HCT116 (cell line): ENCODE results near the gene HOXB3. TPM values are rescaled to one million over a fixed set of nuclear protein-coding genes. Genes with fewer than 3 reads are reported as not detected.

Experiments used
- ATAC-seq: fragments of 200-7000 bp; cut with Tn5 transposase; 2 replicates; pipeline ENCODE4 v1.9.1; 2020; ENCODE audit warnings: mild to moderate bottlenecking, moderate library complexity
- BruUV-seq: library from RNA; stranded (reverse); fragments of 400-500 nt; replicated peaks from 2 replicates; lab custom pipeline; 2021; lab: Mats Ljungman, UMichigan
- CTCF ChIA-PET: fragments of 300-600 bp; sonication (Branson Sonifier 250); formaldehyde crosslinking; loops from one replicate; lab custom pipeline; 2021; ENCODE audit warnings: antibody characterized with exemption; lab: Charles Lee
- POLR2A ChIA-PET: fragments of 300-600, 350-600 bp; sonication (Branson Sonifier 250); formaldehyde crosslinking; loops from one replicate; lab custom pipeline; 2021; ENCODE audit warnings: antibody characterized with exemption; lab: Charles Lee
- RAD21 ChIA-PET, 2 experiments: fragments of 300-600 bp; sonication (Branson Sonifier 250); formaldehyde crosslinking; loops; one replicate each; lab custom pipeline; 2023; ENCODE audit warnings: low total read pairs in 2 of 2; ENCODE audit not compliant: uncharacterized antibody in 2 of 2, unreplicated experiment in 2 of 2, low non-redundant PET in 1 of 2; lab: Charles Lee
- DNase-seq: peaks from one replicate; pipeline ENCODE4 v3.0.0-alpha.2; 2010; ENCODE audit warnings: low read depth, low spot score
- H2AFZ ChIP-seq: fragments of 200-600 bp; shearing (Covaris generic), sonication (generic); 2 replicates; pipeline ENCODE4 v1.6.1; 2017; ENCODE audit warnings: low read depth, mixed run types, mixed read lengths, antibody characterized with exemption, low read length; ENCODE audit not compliant: poor library complexity, severe bottlenecking
- H3K27ac ChIP-seq: 2 replicates; pipeline ENCODE4 v1.5.1; 2012; ENCODE audit warnings: low read depth, low read length
- H3K27me3 ChIP-seq: fragments of 200-600 bp; sonication (generic); 2 replicates; pipeline ENCODE4 v1.6.1; 2016; ENCODE audit warnings: mixed run types, low read length, mixed read lengths; ENCODE audit not compliant: insufficient read depth
- H3K36me3 ChIP-seq, 2 experiments: fragments of 200-500 bp in 1 of 2; fragments of 200-600 bp in 1 of 2; sonication (Bioruptor generic) in 1 of 2; sonication (generic) in 1 of 2; 2 replicates each; pipeline versions ENCODE4 v1.5.1 to v1.6.1; 2014 to 2016; ENCODE audit warnings: low read length in 2 of 2, inconsistent platforms in 1 of 2, mixed read lengths in 1 of 2, mixed run types in 1 of 2; ENCODE audit not compliant: insufficient read depth in 2 of 2, control insufficient read depth in 1 of 2
- H3K4me1 ChIP-seq, 2 experiments: fragments of 200-600 bp in 1 of 2; sonication (generic) in 1 of 2; 2 replicates each; pipeline versions ENCODE4 v1.5.1 to v1.6.1; 2012 to 2017; ENCODE audit warnings: low read length in 2 of 2, inconsistent platforms in 1 of 2, mild to moderate bottlenecking in 1 of 2, mixed read lengths in 1 of 2, mixed run types in 1 of 2, moderate library complexity in 1 of 2; ENCODE audit not compliant: insufficient read depth in 2 of 2, control insufficient read depth in 1 of 2
- H3K4me2 ChIP-seq: fragments of 200-600 bp; sonication (generic); 2 replicates; pipeline ENCODE4 v1.6.1; 2017; ENCODE audit warnings: mixed run types, low read length, mixed read lengths
- H3K4me3 ChIP-seq, 2 experiments: fragments of 200-600 bp in 1 of 2; sonication (generic) in 1 of 2; replicated peaks in 1 of 2; 2 replicates each; pipeline ENCODE4 v1.5.1; 2011 to 2016; ENCODE audit warnings: low read length in 2 of 2, control low read depth in 1 of 2, low read depth in 1 of 2, mild to moderate bottlenecking in 1 of 2, mixed read lengths in 1 of 2, mixed run types in 1 of 2
- H3K79me2 ChIP-seq: fragments of 200-600 bp; sonication (generic); 2 replicates; pipeline ENCODE4 v1.6.1; 2017; ENCODE audit warnings: mild to moderate bottlenecking, mixed run types, low read length, moderate library complexity, mixed read lengths; ENCODE audit not compliant: insufficient read depth
- H3K9ac ChIP-seq: fragments of 200-600 bp; sonication (generic); 2 replicates; pipeline ENCODE4 v1.6.1; 2016; ENCODE audit warnings: low read length, mixed read lengths
- H3K9me2 ChIP-seq: fragments of 200-600 bp; sonication (generic), shearing (Covaris generic); 2 replicates; pipeline ENCODE4 v1.6.1; 2017; ENCODE audit warnings: mixed run types, mild to moderate bottlenecking, moderate library complexity; ENCODE audit not compliant: insufficient read depth
- H3K9me3 ChIP-seq, 2 experiments: fragments of 200-500 bp in 1 of 2; fragments of 200-600 bp in 1 of 2; sonication (Bioruptor generic) in 1 of 2; sonication (generic) in 1 of 2; 2 replicates each; pipeline ENCODE4 v1.6.1; 2014 to 2017; ENCODE audit warnings: low read length in 2 of 2, mixed read lengths in 2 of 2, inconsistent platforms in 1 of 2, low read depth in 1 of 2, mild to moderate bottlenecking in 1 of 2, mixed run types in 1 of 2, moderate library complexity in 1 of 2; ENCODE audit not compliant: control insufficient read depth in 1 of 2, insufficient read depth in 1 of 2
- H4K20me1 ChIP-seq: fragments of 200-600 bp; sonication (generic), shearing (Covaris generic); 2 replicates; pipeline ENCODE4 v1.6.1; 2017; ENCODE audit warnings: mixed run types, mild to moderate bottlenecking, moderate library complexity; ENCODE audit not compliant: insufficient read depth
- ATF3 ChIP-seq: IDR thresholded peaks from 2 replicates; pipeline ENCODE4 v1.6.1; 2012
- CBX3 ChIP-seq: IDR thresholded peaks from 2 replicates; pipeline ENCODE4 v1.6.1; 2012; ENCODE audit warnings: low read depth
- CEBPB ChIP-seq: IDR thresholded peaks from 2 replicates; pipeline ENCODE4 v1.6.1; 2012; ENCODE audit warnings: low read depth
- EGR1 ChIP-seq: IDR thresholded peaks from 2 replicates; pipeline ENCODE4 v1.6.1; 2012; ENCODE audit warnings: low read depth
- ELF1 ChIP-seq: IDR thresholded peaks from 2 replicates; pipeline ENCODE4 v1.6.1; 2012; ENCODE audit warnings: low read depth, borderline replicate concordance
- EZH2 ChIP-seq: fragments of 200-600 bp; sonication (generic); IDR thresholded peaks from 2 replicates; pipeline ENCODE4 v1.6.1; 2017; ENCODE audit warnings: antibody characterized with exemption, mixed run types
- EZH2phosphoT487 ChIP-seq: fragments of 200-600 bp; IDR thresholded peaks from 2 replicates; pipeline ENCODE4 v1.6.1; 2018; ENCODE audit warnings: antibody characterized with exemption, borderline replicate concordance
- FOSL1 ChIP-seq: IDR thresholded peaks from 2 replicates; pipeline ENCODE4 v1.6.1; 2012; ENCODE audit warnings: low read depth
- JUND ChIP-seq: IDR thresholded peaks from 2 replicates; pipeline ENCODE4 v1.6.1; 2012
- POLR2A ChIP-seq: IDR thresholded peaks from 2 replicates; pipeline ENCODE4 v1.7.0; 2011; ENCODE audit warnings: borderline replicate concordance; ENCODE audit not compliant: insufficient read depth, insufficient read length; ENCODE audit errors: extremely low read depth
- RAD21 ChIP-seq: IDR thresholded peaks from 2 replicates; pipeline ENCODE4 v1.6.1; 2012; ENCODE audit warnings: low read depth, mild to moderate bottlenecking
- SP1 ChIP-seq: IDR thresholded peaks from 2 replicates; pipeline ENCODE4 v1.6.1; 2012; ENCODE audit warnings: low read depth
- SRF ChIP-seq: IDR thresholded peaks from 2 replicates; pipeline ENCODE4 v1.6.1; 2012; ENCODE audit warnings: low read depth
- YY1 ChIP-seq: IDR thresholded peaks from 2 replicates; pipeline ENCODE4 v1.6.1; 2011; ENCODE audit warnings: low read length, low read depth, moderate library complexity, mild to moderate bottlenecking; ENCODE audit not compliant: insufficient replicate concordance; ENCODE audit errors: extremely low read depth
- ZFX ChIP-seq: fragments of 450-650 bp; IDR thresholded peaks from 2 replicates; pipeline ENCODE4 v1.6.1; 2017
- ZNF274 ChIP-seq: fragments of 200-500 bp; sonication (Bioruptor generic); IDR thresholded peaks from 2 replicates; pipeline ENCODE4 v1.6.1; 2014; ENCODE audit warnings: mild to moderate bottlenecking, low read depth, low read length, inconsistent platforms
- intact Hi-C: fragments of 100-400 bp; cut with micrococcal nuclease; formaldehyde crosslinking; loops from 2 replicates; pipeline ENCODE4 v1.10.0; 2022
- total RNA-seq: library from RNA; stranded (reverse); gene quantifications from one replicate; pipeline ENCODE4 v1.2.1, GENCODE V29; 2021; ENCODE audit not compliant: unreplicated experiment
- TF ChIP-seq, protein P1 (sequence below): IDR thresholded peaks from 2 replicates; pipeline ENCODE4 v1.6.1; 2012
- TF ChIP-seq, protein P2 (sequence below): IDR thresholded peaks from 2 replicates; pipeline ENCODE4 v1.6.1; 2011; ENCODE audit warnings: mild to moderate bottlenecking, low read length, moderate library complexity; ENCODE audit not compliant: insufficient replicate concordance; ENCODE audit errors: extremely low read depth

The HOXB3 gene
- total RNA-seq, 1 experiment from 2014 or later: 19.8 TPM

- TF ChIP-seq EZH2: no peak
- no peak for TF ChIP-seq YY1
- TF ChIP-seq SRF: no peak
- no peak for TF ChIP-seq CEBPB
- TF ChIP-seq RAD21: no peak
- TF ChIP-seq ZFX: no peak
- TF ChIP-seq SP1: no peak
- TF ChIP-seq, protein P1, sequence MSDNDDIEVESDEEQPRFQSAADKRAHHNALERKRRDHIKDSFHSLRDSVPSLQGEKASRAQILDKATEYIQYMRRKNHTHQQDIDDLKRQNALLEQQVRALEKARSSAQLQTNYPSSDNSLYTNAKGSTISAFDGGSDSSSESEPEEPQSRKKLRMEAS: no peak
- no peak for TF ChIP-seq JUND
- TF ChIP-seq ZNF274: no peak
- no peak for TF ChIP-seq EZH2phosphoT487
- TF ChIP-seq FOSL1: no peak
- no peak for TF ChIP-seq EGR1
- TF ChIP-seq CBX3: no peak
- TF ChIP-seq, protein P2, sequence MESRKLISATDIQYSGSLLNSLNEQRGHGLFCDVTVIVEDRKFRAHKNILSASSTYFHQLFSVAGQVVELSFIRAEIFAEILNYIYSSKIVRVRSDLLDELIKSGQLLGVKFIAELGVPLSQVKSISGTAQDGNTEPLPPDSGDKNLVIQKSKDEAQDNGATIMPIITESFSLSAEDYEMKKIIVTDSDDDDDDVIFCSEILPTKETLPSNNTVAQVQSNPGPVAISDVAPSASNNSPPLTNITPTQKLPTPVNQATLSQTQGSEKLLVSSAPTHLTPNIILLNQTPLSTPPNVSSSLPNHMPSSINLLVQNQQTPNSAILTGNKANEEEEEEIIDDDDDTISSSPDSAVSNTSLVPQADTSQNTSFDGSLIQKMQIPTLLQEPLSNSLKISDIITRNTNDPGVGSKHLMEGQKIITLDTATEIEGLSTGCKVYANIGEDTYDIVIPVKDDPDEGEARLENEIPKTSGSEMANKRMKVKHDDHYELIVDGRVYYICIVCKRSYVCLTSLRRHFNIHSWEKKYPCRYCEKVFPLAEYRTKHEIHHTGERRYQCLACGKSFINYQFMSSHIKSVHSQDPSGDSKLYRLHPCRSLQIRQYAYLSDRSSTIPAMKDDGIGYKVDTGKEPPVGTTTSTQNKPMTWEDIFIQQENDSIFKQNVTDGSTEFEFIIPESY: no peak
- TF ChIP-seq ATF3: no peak
- no peak for TF ChIP-seq POLR2A
- no peak for TF ChIP-seq ELF1
- TF ChIP-seq, all 23 proteins: peak for 0
- ATAC-seq (no peak), DNase-seq (no peak)
- no TSS peak for BruUV-seq
- no peak overlapping the region for H3K9ac ChIP-seq
- H3K4me2 ChIP-seq: no peak overlapping the region
- peaks cover 11% of the 10 kb centered on the region; the same call in 1 of the 2 replicates for H3K27me3 ChIP-seq
- H3K36me3 ChIP-seq: no peaks in the 10 kb centered on the region
- H3K9me2 ChIP-seq: no peaks in the 10 kb centered on the region
- no peak overlapping the region for H2AFZ ChIP-seq
- CTCF ChIA-PET: no interaction called here
- peaks cover 3 to 12% of the 10 kb centered on the region in 2 experiments; a peak in 3 of 4 replicates for H3K4me1 ChIP-seq
- no peaks in the 10 kb centered on the region for H4K20me1 ChIP-seq
- no peak overlapping the region for H3K27ac ChIP-seq
- RAD21 ChIA-PET: no interaction called here
- no peaks in the 10 kb centered on the region for H3K9me3 ChIP-seq
- H3K79me2 ChIP-seq: no peaks in the 10 kb centered on the region
- POLR2A ChIA-PET: no interaction called here
- intact Hi-C loops: no loop called here
- no peak overlapping the region for H3K4me3 ChIP-seq
Measured at GRCh38 chr17:48520631-48521079, 69.4 kb downstream of the HOXB3 start.
